Esophagus muscularis mucosa (tissue), 3 donors: ENCODE results near the gene ZP2.

ENCODE experiments used
- CTCF ChIP-seq, 3 experiments: fragments of 200-600 bp in 2 of 3; fragments of 450-650 bp in 1 of 3; sonication (generic) in 2 of 3; IDR thresholded peaks; one replicate each; pipeline ENCODE4 v1.5.1; 2017 to 2019; ENCODE audit warnings: antibody characterized with exemption in 3 of 3, mild to moderate bottlenecking in 2 of 3, moderate library complexity in 1 of 3
- POLR2A ChIP-seq: fragments of 450-650 bp; IDR thresholded peaks from one replicate; pipeline ENCODE4 v1.6.1; 2017; ENCODE audit warnings: antibody characterized with exemption, moderate library complexity, mild to moderate bottlenecking, low read depth

- TF ChIP-seq POLR2A (no peak), CTCF (IDR thresholded peaks at IDR 0.05) (no peak)
Observed at GRCh38 chr16:21190599-21190998, 20.8 kb downstream of the ZP2 start.
